Neutrophil (primary cell): ENCODE measurements around the gene NDUFAF8.

ENCODE experiments used
- H3K27ac ChIP-seq: fragments of 200-600 bp; sonication (generic); 2 replicates; pipeline ENCODE4 v1.5.1; 2016; ENCODE audit warnings: mild to moderate bottlenecking, moderate library complexity
- H3K27me3 ChIP-seq: fragments of 200-600 bp; sonication (generic); 2 replicates; pipeline ENCODE4 v1.6.0; 2016; ENCODE audit warnings: mild to moderate bottlenecking
- H3K36me3 ChIP-seq: fragments of 200-600 bp; sonication (generic); 2 replicates; pipeline ENCODE4 v1.5.1; 2017
- H3K4me1 ChIP-seq, 2 experiments: fragments of 200-600 bp in 1 of 2; sonication (generic) in 1 of 2; 1 replicate in 1 of 2; 2 replicates in 1 of 2; pipeline versions ENCODE4 v1.5.1 to v1.6.1; 2013 to 2016; ENCODE audit warnings: low read depth in 1 of 2, low read length in 1 of 2, mild to moderate bottlenecking in 1 of 2, moderate library complexity in 1 of 2; ENCODE audit not compliant: control insufficient read depth in 1 of 2, insufficient read depth in 1 of 2
- H3K4me3 ChIP-seq, 2 experiments: fragments of 200-600 bp in 1 of 2; sonication (generic) in 1 of 2; 1 replicate in 1 of 2; 2 replicates in 1 of 2; pipeline ENCODE4 v1.5.1; 2013 to 2016; ENCODE audit warnings: low read depth in 1 of 2, low read length in 1 of 2, mild to moderate bottlenecking in 1 of 2, moderate library complexity in 1 of 2
- H3K9me3 ChIP-seq: fragments of 200-600 bp; sonication (generic); 2 replicates; pipeline ENCODE4 v1.5.1; 2016
- TF ChIP-seq, protein P1 (sequence below): fragments of 200-600 bp; sonication (generic); IDR thresholded peaks from 2 replicates; pipeline ENCODE4 v1.5.1; 2016; ENCODE audit warnings: antibody characterized with exemption

NDUFAF8 gene

DNA sequence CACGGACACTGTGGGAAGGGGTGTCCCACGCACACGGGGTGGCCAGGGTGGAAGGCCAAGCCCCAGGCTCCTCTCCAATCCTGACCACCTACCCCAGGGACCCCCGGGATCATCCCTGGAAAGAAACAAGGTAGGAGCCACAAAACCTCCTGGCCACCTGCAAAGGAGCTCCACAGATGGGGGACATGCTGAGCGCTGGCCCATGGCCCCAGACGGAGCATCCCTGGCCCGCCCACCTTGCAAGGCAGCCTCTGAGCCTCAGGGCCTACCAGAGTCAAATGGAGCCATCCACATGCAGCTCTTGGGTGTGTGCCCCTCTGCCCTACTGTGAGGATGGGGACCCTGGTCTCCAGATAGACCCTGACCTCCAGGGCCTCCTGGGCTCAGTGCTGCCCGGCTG, 39.7 kb downstream of the NDUFAF8 start:
- Histone ChIP-seq H3K27ac (no peak overlapping the region), H3K27me3 (no peaks in the 10 kb centered on the region), H3K36me3 (peaks cover 90% of the 10 kb centered on the region), H3K4me1 (peaks cover 4 to 8% of the 10 kb centered on the region in 2 experiments), H3K4me3 (no peak overlapping the region), H3K9me3 (no peaks in the 10 kb centered on the region)
- TF ChIP-seq, protein P1, sequence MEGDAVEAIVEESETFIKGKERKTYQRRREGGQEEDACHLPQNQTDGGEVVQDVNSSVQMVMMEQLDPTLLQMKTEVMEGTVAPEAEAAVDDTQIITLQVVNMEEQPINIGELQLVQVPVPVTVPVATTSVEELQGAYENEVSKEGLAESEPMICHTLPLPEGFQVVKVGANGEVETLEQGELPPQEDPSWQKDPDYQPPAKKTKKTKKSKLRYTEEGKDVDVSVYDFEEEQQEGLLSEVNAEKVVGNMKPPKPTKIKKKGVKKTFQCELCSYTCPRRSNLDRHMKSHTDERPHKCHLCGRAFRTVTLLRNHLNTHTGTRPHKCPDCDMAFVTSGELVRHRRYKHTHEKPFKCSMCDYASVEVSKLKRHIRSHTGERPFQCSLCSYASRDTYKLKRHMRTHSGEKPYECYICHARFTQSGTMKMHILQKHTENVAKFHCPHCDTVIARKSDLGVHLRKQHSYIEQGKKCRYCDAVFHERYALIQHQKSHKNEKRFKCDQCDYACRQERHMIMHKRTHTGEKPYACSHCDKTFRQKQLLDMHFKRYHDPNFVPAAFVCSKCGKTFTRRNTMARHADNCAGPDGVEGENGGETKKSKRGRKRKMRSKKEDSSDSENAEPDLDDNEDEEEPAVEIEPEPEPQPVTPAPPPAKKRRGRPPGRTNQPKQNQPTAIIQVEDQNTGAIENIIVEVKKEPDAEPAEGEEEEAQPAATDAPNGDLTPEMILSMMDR = no peak

DNA sequence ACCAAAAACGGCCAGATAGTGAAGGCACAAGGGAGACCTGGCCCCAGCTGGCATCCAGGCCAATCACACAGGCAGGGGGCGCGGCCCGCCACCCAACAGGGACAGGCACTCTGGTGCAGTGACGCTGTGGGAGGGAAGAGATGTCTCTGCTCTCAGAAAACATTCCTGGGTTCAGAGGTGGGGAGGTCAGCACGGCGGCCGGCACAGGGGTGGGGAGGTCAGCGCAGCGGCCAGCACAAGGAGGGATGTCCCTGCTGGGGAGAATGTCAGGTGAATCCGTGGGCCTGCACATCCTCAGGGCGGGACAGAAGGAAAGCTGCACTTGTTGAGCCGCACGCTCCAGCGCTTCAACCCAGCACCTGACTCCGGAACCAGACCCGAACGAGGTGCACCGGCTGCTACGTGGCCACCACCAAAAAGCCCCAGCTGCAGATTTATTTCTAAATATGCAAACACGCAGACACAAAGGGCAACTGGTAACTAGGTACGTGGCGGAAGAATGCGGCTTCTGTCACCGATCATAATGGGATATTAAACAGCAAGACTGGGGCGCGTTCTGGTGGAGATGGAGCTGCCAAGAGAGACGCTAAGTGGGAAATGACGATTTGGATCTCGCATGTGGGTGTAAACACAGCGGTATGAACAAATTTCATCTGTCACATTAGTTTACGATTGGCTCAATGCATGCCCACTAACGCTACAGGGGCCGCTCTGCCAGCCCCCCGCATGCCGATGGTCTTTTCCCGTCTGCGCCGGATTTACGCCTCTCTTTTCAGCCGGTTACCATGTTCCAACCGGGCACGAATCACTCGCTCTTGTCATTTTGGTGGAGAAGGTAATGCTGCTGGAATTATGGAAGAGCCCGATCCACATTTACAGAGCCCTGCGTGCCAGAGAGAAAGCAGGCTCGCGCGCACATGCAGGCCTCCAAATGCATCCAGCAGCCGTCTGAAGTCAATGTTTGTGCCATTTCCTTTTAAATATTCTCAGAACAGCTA, 40.5 kb downstream of the NDUFAF8 start:
- H3K27me3 ChIP-seq = no peaks in the 10 kb centered on the region
- H3K4me3 ChIP-seq = no peak overlapping the region
- no peaks in the 10 kb centered on the region for H3K9me3 ChIP-seq
- H3K27ac ChIP-seq = no peak overlapping the region
- peaks cover 82% of the 10 kb centered on the region for H3K36me3 ChIP-seq
- peaks cover 6 to 8% of the 10 kb centered on the region in 2 experiments for H3K4me1 ChIP-seq
- TF ChIP-seq, protein P1 = no peak

DNA sequence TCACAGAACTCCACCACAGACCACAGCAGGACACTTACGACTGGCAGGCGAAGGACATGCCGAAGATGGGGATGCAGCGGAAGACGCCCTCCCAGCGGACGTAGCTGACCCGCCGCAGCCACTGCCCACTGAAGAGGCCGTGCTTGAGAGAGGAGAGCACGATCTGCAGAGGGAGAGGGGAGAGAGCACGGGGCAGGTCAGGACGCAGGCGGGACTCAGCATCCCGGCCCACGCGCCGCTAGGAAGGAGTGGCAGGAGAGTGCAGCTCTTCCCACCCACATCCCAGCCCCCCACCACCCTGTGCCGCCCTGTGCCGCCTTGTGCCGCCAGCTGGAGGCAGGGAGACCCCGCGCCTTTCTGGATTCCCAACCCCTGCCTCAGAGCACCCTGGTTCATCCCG, 41.5 kb downstream of the NDUFAF8 start:
- H3K9me3 ChIP-seq = no peaks in the 10 kb centered on the region
- H3K36me3 ChIP-seq = peaks cover 75% of the 10 kb centered on the region
- TF ChIP-seq, protein P1 = no peak
- no peak overlapping the region for H3K27ac ChIP-seq
- H3K4me3 ChIP-seq = no peak overlapping the region
- H3K27me3 ChIP-seq = no peaks in the 10 kb centered on the region
- peaks cover 15 to 18% of the 10 kb centered on the region in 2 experiments for H3K4me1 ChIP-seq

DNA sequence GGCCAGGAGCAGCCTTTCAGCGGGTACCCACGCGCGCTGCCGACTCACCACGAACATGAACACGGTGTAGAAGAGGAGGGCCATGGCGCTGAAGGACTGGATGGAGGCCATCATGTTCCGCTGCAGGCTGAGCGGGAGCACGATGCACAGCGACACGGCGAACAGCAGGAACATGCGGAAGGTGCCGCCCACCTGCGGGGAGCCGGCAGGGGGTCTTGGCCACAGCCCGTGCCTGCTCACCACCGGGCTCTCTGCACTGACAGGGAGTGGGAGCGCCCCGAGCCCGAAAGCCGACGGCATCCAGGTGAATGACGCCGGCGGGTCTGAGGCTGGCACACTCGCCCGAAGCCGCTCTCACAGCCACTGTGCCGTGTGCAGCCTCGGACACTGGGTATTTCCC, 43.0 kb downstream of the NDUFAF8 start:
- Histone ChIP-seq H3K4me3 (no peak overlapping the region), H3K4me1 (peaks cover 31 to 34% of the 10 kb centered on the region in 2 experiments), H3K27me3 (no peaks in the 10 kb centered on the region), H3K36me3 (peaks cover 60% of the 10 kb centered on the region), H3K27ac (no peak overlapping the region), H3K9me3 (no peaks in the 10 kb centered on the region)
- TF ChIP-seq, protein P1 = no peak

DNA sequence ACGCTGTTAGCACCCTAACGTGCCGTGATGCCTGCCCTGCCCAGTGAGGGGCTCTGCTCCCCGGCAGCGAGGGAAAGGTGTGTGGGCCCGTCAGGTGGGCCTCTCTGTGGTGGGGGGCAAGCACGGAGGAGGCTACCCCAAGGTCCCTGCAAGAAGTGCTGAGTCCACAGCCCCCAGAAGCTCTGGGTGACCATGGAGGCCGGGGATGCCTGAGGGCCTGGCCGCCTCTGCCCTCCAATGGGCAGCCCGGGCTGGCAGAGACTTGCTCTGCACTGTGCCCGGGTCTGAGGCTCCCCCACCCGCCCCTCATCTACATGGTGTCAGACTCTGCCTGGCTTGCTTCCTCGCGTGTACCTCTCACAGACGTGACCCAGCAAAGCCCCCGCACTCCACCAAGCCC, 43.8 kb downstream of the NDUFAF8 start:
- peaks cover 53% of the 10 kb centered on the region for H3K36me3 ChIP-seq
- TF ChIP-seq, protein P1 = no peak
- H3K4me1 ChIP-seq = peaks cover 38 to 41% of the 10 kb centered on the region in 2 experiments
- no peak overlapping the region for H3K27ac ChIP-seq
- H3K27me3 ChIP-seq = no peaks in the 10 kb centered on the region
- H3K9me3 ChIP-seq = no peaks in the 10 kb centered on the region
- H3K4me3 ChIP-seq = no peak overlapping the region
